Measurements from ENCODE around the gene SYNGR1. TPM values are rescaled to one million over a fixed set of nuclear protein-coding genes. Genes with fewer than 3 reads are reported as not detected.

The SYNGR1 gene
- total RNA-seq, 1 donor from 2014 or later: 2.2 TPM

- Histone ChIP-seq H3K9me3 (no peaks in the 10 kb centered on the region), H3K36me3 (peaks cover 40 to 46% of the 10 kb centered on the region in 2 donors), H3K4me1 (peaks cover 7 to 23% of the 10 kb centered on the region in 2 donors), H3K27ac (peak overlapping the region in 1 of 2 donors; percentile 42), H3K4me3 (no peak overlapping the region), H3K27me3 (no peaks in the 10 kb centered on the region)
- DNase-seq (ENCODE audit: low spot score in 2 of 2): no peak
- intact Hi-C loops (cut with DNase I): no loop called here
- no peak for TF ChIP-seq CTCF (IDR thresholded peaks at IDR 0.05)
Observed at GRCh38 chr22:39429186-39429585, 79.4 kb downstream of the SYNGR1 start.

- no peak for DNase-seq (ENCODE audit: low spot score in 2 of 2)
- peaks cover 7 to 23% of the 10 kb centered on the region in 2 donors for H3K4me1 ChIP-seq
- no peak overlapping the region for H3K4me3 ChIP-seq
- H3K27me3 ChIP-seq: no peaks in the 10 kb centered on the region
- H3K9me3 ChIP-seq: no peaks in the 10 kb centered on the region
- peak overlapping the region; percentile 95 to 96 for H3K27ac ChIP-seq
- intact Hi-C loops (cut with DNase I): loop anchor here (5.0 kb wide), 1 partner anchor 87 kb away; no protein-coding TSS in a partner anchor
- TF ChIP-seq CTCF (IDR thresholded peaks at IDR 0.05): no peak
- H3K36me3 ChIP-seq: peaks cover 40% of the 10 kb centered on the region in 2 donors
Observed at GRCh38 chr22:39429916-39430575, 80.3 kb downstream of the SYNGR1 start.

- no peak overlapping the region for H3K4me3 ChIP-seq
- no peaks in the 10 kb centered on the region for H3K9me3 ChIP-seq
- no peaks in the 10 kb centered on the region for H3K27me3 ChIP-seq
- intact Hi-C loops (cut with DNase I): loop anchor here (5.0 kb wide), 1 partner anchor 87 kb away; no protein-coding TSS in a partner anchor
- no peak for DNase-seq (ENCODE audit: low spot score in 2 of 2)
- TF ChIP-seq CTCF (IDR thresholded peaks at IDR 0.05): no peak
- H3K36me3 ChIP-seq: peaks cover 40% of the 10 kb centered on the region in 2 donors
- peaks cover 7 to 23% of the 10 kb centered on the region in 2 donors for H3K4me1 ChIP-seq
- peak overlapping the region; percentile 95 to 96 for H3K27ac ChIP-seq
Observed at GRCh38 chr22:39430576-39431150, 80.9 kb downstream of the SYNGR1 start.

GRCh38 chr22:39431216-39431801, 81.5 kb downstream of the SYNGR1 start:
- H3K4me1 ChIP-seq: peaks cover 7 to 23% of the 10 kb centered on the region in 2 donors
- no peaks in the 10 kb centered on the region for H3K27me3 ChIP-seq
- peaks cover 33 to 40% of the 10 kb centered on the region in 2 donors for H3K36me3 ChIP-seq
- peak overlapping the region; percentile 95 to 96 for H3K27ac ChIP-seq
- no peaks in the 10 kb centered on the region for H3K9me3 ChIP-seq
- no peak overlapping the region for H3K4me3 ChIP-seq
- no peak for TF ChIP-seq CTCF (IDR thresholded peaks at IDR 0.05)
- DNase-seq (ENCODE audit: low spot score in 2 of 2): no peak
- intact Hi-C loops (cut with DNase I): loop anchor here (5.0 kb wide), 1 partner anchor 86 kb away; no protein-coding TSS in a partner anchor

- Histone ChIP-seq H3K4me1 (peaks cover 7 to 23% of the 10 kb centered on the region in 2 donors), H3K27me3 (no peaks in the 10 kb centered on the region), H3K9me3 (no peaks in the 10 kb centered on the region), H3K27ac (peak overlapping the region; percentile 95 to 96), H3K4me3 (peak overlapping the region; percentile 12 to 29), H3K36me3 (peaks cover 28 to 35% of the 10 kb centered on the region in 2 donors)
- no peak for TF ChIP-seq CTCF (IDR thresholded peaks at IDR 0.05)
- intact Hi-C loops (cut with DNase I): loop anchor here (5.0 kb wide), 1 partner anchor 85 kb away; no protein-coding TSS in a partner anchor
- DNase-seq (ENCODE audit: low spot score in 2 of 2): peak; percentile 22 to 86
Observed at GRCh38 chr22:39431821-39432251, 82.0 kb downstream of the SYNGR1 start.

All from ascending aorta (tissue), 2 donors.